IPS DF 6.9 (cell line): ENCODE results near the gene PARD3B.

Experiments used
- DNase-seq: peaks from one replicate; pipeline ENCODE4 v3.0.0-alpha.2; 2013; ENCODE audit warnings: low read depth, low spot score
- H3K27ac ChIP-seq: one replicate; pipeline ENCODE4 v1.5.1; 2013; ENCODE audit warnings: low read length, control low read depth
- H3K27me3 ChIP-seq: 2 replicates; pipeline ENCODE4 v1.6.1; 2013; ENCODE audit warnings: mild to moderate bottlenecking, low read length; ENCODE audit not compliant: control insufficient read depth, insufficient read depth
- H3K36me3 ChIP-seq: 2 replicates; pipeline ENCODE4 v1.6.1; 2013; ENCODE audit warnings: low read length; ENCODE audit not compliant: control insufficient read depth, insufficient read depth
- H3K4me1 ChIP-seq: 2 replicates; pipeline ENCODE4 v1.6.1; 2013; ENCODE audit warnings: low read length; ENCODE audit not compliant: control insufficient read depth, insufficient read depth
- H3K4me3 ChIP-seq: 2 replicates; pipeline ENCODE4 v1.5.1; 2013; ENCODE audit warnings: mild to moderate bottlenecking, low read length
- H3K9me3 ChIP-seq: 2 replicates; pipeline ENCODE4 v1.6.1; 2013; ENCODE audit warnings: low read length, inconsistent platforms; ENCODE audit not compliant: control insufficient read depth, insufficient read depth
- WGBS: extraction: QIAGEN DNeasy Blood & Tissue Kit; methylation state at CpG from one replicate; pipeline ENCODE4 v1.1.7; 2013; ENCODE audit warnings: mixed read lengths, missing lambda C conversion rate; ENCODE audit not compliant: insufficient read length, insufficient coverage; 5-methylcytosine and 5-hydroxymethylcytosine counted together

Gene PARD3B

DNA sequence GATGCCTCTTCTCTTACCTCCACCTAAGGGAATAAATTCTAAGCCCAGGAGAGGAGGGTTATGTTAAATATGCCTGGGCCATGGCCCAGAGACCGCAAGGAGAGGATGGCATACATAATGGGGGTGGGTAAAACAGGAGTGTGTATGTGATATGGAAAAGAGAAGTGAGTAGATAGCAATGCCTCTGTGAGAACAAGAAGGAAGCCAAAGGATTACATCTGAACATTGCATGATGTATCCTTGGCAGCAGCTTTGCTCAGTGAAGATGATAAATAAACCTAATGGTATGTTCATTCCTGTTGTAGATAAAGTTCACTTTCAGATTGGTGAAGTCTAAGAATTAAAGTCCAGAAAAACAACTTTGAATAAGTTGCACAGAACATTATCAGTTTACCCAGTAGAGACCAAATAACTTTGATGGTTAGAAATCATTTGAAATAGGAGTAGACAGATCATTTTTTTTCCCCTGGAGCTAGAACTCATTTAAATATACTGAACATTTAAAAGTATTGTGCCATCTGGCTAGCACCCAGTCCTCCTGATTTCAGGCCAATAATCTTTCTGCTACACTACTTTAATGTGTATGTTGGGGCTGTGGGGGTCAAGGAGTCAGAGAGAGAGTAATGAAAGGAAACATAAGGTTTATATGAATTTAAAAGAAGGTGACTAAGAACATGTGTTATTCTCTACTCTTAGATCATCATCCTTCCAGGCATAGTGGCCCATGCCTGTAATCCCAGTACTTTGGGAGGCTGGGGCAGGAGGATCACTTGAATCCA, 231.7 kb downstream of the PARD3B start:
- Histone ChIP-seq H3K27me3 (no peaks in the 10 kb centered on the region), H3K9me3 (no peaks in the 10 kb centered on the region), H3K4me1 (no peaks in the 10 kb centered on the region), H3K27ac (no peak overlapping the region), H3K36me3 (no peaks in the 10 kb centered on the region), H3K4me3 (no peak overlapping the region)
- DNase-seq: no peak
- WGBS: no CpG with 5 or more reads among the region's 1 CpG

DNA sequence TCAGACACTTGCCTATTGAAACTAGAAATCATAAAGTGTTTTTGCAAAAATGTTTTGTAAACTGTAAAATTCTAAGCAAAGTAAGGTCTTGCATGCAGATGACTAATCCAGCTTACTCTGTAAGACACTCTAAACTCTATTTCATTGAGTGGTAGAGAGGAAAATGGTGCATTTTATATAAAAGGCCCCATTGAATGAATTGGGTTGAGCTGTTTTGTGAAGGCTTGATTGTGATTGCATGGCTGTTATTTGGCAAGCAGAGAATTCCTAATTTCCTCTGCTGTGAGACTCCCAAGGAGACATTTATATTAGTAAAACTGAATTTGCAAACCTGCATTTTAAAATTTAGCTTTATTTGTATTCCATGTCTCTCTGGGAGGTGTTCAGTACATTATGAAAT, 234.5 kb downstream of the PARD3B start:
- H3K4me1 ChIP-seq: no peaks in the 10 kb centered on the region
- no peaks in the 10 kb centered on the region for H3K9me3 ChIP-seq
- H3K36me3 ChIP-seq: no peaks in the 10 kb centered on the region
- DNase-seq: no peak
- no peaks in the 10 kb centered on the region for H3K27me3 ChIP-seq
- H3K4me3 ChIP-seq: no peak overlapping the region
- no peak overlapping the region for H3K27ac ChIP-seq

DNA sequence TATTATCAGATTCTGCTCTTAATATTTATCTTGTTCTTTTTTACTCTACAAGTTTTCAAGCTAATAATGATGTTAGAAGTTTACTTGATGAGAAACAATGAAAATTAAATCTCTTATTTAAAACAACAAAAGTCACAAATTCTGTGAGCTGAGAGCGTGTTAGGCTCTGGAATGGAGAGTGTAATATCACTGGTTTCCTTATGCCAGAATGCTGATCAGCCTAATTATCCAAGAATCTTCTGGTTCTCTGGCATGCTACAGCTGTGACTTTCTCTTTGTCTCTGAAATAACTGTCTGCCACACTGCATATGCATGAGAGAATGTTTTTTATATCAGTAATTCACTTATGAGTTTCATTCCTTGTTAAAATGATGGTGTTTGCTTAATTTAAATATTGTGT, 236.7 kb downstream of the PARD3B start:
- no peak for DNase-seq
- H3K9me3 ChIP-seq: no peaks in the 10 kb centered on the region
- H3K27me3 ChIP-seq: no peaks in the 10 kb centered on the region
- H3K4me3 ChIP-seq: no peak overlapping the region
- no peaks in the 10 kb centered on the region for H3K4me1 ChIP-seq
- WGBS: no CpG with 5 or more reads among the region's 1 CpG
- no peaks in the 10 kb centered on the region for H3K36me3 ChIP-seq
- no peak overlapping the region for H3K27ac ChIP-seq

DNA sequence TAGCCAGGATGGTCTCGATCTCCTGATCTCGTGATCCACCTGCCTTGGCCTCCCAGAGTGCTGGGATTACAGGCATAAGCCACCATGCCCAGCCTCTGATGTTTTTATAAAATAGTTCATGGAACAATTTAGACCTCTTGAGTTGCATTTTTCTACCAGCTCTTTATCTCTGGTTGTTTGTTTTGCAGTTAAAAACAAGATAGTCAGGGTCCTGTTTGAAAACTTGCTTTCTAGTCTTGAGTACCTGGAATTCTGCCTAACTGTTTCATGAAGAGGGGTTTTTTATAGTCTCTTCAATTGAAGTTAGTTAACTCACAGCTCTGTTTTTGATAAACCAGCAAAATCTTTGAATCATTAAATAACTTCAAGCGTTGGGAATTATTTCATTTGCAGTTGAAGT, 244.8 kb downstream of the PARD3B start:
- H3K36me3 ChIP-seq: no peaks in the 10 kb centered on the region
- no peak overlapping the region for H3K27ac ChIP-seq
- whole genome bisulfite sequencing: 100% methylated on average over 1 of the region's 3 CpGs
- no peaks in the 10 kb centered on the region for H3K9me3 ChIP-seq
- no peak overlapping the region for H3K4me3 ChIP-seq
- H3K4me1 ChIP-seq: no peaks in the 10 kb centered on the region
- no peaks in the 10 kb centered on the region for H3K27me3 ChIP-seq
- no peak for DNase-seq

DNA sequence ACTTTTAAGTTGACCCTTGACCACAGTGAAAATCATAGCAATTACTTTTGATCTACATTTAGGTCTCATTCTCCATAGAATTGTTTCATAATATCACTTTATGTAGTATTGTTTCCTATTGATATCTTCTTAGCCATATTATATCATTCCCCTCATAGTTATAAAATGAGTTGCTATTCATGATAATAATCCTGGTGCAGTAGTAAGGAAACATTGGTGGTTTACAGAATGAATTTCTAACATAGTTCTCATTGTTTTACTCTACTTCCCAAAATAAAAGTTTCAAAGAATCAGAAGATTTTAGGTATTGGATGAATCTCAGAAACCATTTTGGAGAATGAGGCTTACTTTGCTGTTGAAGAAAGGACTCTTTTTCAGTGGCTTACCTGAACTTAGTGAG, 246.0 kb downstream of the PARD3B start:
- Histone ChIP-seq H3K4me3 (no peak overlapping the region), H3K27ac (no peak overlapping the region)
- no peak for DNase-seq

DNA sequence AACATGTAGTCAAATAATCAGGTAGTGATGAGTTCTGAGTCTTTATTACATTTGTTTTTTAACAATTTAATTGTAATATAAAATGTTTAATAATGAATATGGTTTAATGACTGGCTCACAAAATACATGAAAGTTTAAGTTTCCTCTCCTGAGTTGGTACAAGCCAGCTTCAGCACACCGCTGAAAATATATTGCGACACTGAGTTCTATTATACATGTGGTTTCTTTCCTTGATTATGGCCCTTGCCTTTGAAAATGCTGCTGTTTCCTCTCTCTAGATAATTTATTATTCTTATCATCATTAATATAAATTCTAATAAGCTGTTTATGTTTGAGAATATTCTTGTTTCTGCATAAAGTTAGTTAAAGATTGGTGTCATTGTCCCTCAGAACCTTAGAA, 249.3 kb downstream of the PARD3B start:
- Histone ChIP-seq H3K27me3 (no peaks in the 10 kb centered on the region), H3K27ac (no peak overlapping the region), H3K4me3 (no peak overlapping the region), H3K36me3 (no peaks in the 10 kb centered on the region), H3K4me1 (no peaks in the 10 kb centered on the region), H3K9me3 (no peaks in the 10 kb centered on the region)
- WGBS: no CpG with 5 or more reads among the region's 2 CpGs
- no peak for DNase-seq

More for the DNA sequence above, 246.0 kb downstream of the PARD3B start:
- Histone ChIP-seq H3K36me3 (no peaks in the 10 kb centered on the region), H3K4me1 (no peaks in the 10 kb centered on the region), H3K9me3 (no peaks in the 10 kb centered on the region), H3K27me3 (no peaks in the 10 kb centered on the region)

DNA sequence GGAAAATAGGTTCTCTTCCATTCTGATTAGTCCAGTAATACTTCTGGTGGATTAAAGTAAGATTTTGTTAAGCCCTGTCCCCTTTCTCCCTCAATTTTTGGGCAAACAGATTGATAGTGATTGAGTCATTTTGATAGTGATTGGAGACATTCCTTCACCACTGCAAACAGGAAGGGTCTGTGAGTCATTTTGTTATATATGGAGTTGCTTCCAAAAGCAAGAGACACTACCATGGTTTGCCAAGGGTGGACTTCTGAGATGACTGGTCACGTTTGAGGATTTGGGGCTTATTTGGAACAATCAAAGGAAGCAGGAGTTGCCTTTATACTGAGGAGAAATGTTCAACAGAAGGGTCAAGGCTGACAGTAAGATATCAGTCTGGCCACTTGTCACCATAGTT, 249.9 kb downstream of the PARD3B start:
- H3K4me3 ChIP-seq: no peak overlapping the region
- H3K36me3 ChIP-seq: no peaks in the 10 kb centered on the region
- H3K9me3 ChIP-seq: no peaks in the 10 kb centered on the region
- H3K27me3 ChIP-seq: no peaks in the 10 kb centered on the region
- no peak overlapping the region for H3K27ac ChIP-seq
- no peak for DNase-seq
- no CpG with 5 or more reads among the region's 1 CpG for whole genome bisulfite sequencing
- no peaks in the 10 kb centered on the region for H3K4me1 ChIP-seq

DNA sequence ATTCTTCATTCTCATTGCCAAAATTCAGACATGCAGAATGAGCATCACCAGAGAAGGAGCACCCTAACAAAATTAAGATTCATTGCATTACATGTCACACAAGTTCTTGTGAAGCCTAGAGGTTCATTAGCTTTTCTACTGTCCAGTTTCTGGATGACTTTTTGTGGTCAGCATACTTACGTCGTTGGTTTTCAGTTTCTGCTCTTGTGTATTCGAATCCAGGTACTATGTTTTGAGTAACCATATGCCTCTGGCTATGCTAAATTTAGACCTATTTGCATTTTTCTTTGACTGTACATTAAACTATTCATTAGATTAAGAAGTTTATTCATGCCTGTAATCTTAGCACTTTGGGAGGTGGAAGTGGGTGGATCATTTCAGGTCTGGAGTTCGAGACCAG, 251.3 kb downstream of the PARD3B start:
- no peaks in the 10 kb centered on the region for H3K27me3 ChIP-seq
- no peak for DNase-seq
- H3K27ac ChIP-seq: no peak overlapping the region
- no peaks in the 10 kb centered on the region for H3K4me1 ChIP-seq
- no peaks in the 10 kb centered on the region for H3K36me3 ChIP-seq
- no peak overlapping the region for H3K4me3 ChIP-seq
- no peaks in the 10 kb centered on the region for H3K9me3 ChIP-seq
- WGBS: no CpG with 5 or more reads among the region's 4 CpGs

DNA sequence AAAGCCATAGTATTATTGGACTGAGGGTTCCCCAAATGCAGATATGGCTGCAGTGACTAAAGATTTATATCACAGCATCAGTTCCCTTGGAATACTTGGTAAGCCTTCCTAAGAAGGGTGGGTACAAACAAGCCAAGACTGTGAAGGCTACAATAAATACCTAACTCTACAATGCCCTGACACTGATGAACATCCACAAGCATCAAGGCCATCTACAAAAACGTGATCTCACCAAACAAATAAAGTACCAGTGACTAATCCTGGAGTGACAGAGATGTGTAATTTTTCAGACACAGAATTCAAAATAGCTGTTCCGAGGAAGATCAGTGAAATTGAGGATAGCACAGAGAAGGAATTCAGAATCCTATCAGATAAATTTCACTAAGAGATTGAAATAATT, 254.5 kb downstream of the PARD3B start:
- DNase-seq: no peak
- WGBS: no CpG with 5 or more reads among the region's 2 CpGs
- Histone ChIP-seq H3K36me3 (no peaks in the 10 kb centered on the region), H3K4me3 (no peak overlapping the region), H3K27ac (no peak overlapping the region), H3K9me3 (no peaks in the 10 kb centered on the region), H3K27me3 (no peaks in the 10 kb centered on the region), H3K4me1 (no peaks in the 10 kb centered on the region)

DNA sequence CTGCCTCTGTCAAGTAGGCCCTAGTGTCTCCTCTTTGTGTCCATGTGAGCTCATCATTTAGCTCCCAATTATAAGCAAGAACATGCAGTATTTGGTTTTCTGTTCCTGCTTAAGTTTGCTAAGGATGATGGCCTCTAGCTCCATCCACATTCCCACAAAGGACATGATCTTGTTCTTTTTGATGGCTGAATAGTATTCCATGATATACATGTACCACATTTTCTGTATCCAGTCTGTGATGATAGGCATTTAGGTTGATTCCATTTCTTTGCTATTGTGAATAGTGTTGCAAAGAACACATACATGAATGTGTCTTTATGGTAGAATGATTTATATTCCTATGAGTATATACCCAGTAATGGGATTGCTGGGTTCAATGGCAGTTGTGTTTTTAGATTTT, 263.2 kb downstream of the PARD3B start:
- DNase-seq: no peak
- H3K4me1 ChIP-seq: no peaks in the 10 kb centered on the region
- H3K27me3 ChIP-seq: no peaks in the 10 kb centered on the region
- H3K27ac ChIP-seq: no peak overlapping the region
- H3K9me3 ChIP-seq: no peaks in the 10 kb centered on the region
- H3K36me3 ChIP-seq: no peaks in the 10 kb centered on the region
- no peak overlapping the region for H3K4me3 ChIP-seq

DNA sequence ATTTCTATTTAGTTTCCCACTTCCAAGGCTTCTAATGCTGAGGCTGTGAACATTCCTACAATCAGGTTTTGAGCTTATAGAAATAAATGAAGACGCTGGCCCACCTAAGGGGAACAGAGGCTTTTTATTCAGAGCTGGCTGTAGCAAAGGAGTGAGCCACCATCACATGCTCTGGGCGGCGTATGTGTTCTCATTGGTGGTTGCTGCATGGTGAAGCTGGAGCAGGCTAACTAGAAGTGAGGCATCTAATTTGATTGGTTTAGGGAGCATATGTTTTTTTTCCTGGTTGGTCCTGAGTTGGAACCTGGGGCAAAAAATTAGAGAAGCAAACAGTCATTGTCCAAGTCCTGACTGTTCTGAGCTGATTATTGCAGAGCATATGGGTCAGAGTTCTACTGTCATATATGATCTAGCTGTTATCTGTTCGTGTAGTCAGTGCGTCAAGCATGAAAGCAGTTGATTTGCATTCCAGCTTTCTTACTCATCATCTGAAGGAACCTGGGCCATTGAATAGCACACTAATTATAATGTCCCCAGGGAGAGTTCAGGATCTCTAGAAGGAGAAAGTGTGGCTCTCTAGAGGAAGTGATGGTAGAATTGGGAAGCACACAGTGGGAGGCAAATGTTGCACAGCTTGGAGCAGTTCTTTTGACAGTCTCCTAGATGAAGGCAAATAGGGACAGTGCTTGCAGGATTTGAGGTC, 279.6 kb downstream of the PARD3B start:
- Histone ChIP-seq H3K9me3 (no peaks in the 10 kb centered on the region), H3K27me3 (no peaks in the 10 kb centered on the region), H3K36me3 (no peaks in the 10 kb centered on the region), H3K4me3 (no peak overlapping the region), H3K4me1 (no peaks in the 10 kb centered on the region), H3K27ac (no peak overlapping the region)
- WGBS: no CpG with 5 or more reads among the region's 5 CpGs
- no peak for DNase-seq
